HL-60 (cell line): Measurements from ENCODE around the gene KRTAP29-1.
A peak's percentile ranks its signal among the peaks of the same experiment; 100 is the strongest.

Experiments used
- DNase-seq, 2 experiments: peaks; one replicate each; pipeline ENCODE4 v3.0.0-alpha.2; 2010 to 2020; ENCODE audit warnings: low read depth in 1 of 2, low spot score in 1 of 2
- H3K27ac ChIP-seq: fragments of 250-450 bp; sonication (Bioruptor Pico); replicated peaks from 2 replicates; pipeline ENCODE4 v1.5.1; 2020; ENCODE audit warnings: mild to moderate bottlenecking, moderate library complexity
- H3K27me3 ChIP-seq: fragments of 250-450 bp; sonication (Bioruptor Pico); 2 replicates; pipeline ENCODE4 v1.5.1; 2021; ENCODE audit warnings: mild to moderate bottlenecking, moderate library complexity; ENCODE audit not compliant: insufficient read depth, poor library complexity, severe bottlenecking
- H3K4me3 ChIP-seq: replicated peaks from 2 replicates; pipeline ENCODE4 v1.5.1; 2011; ENCODE audit warnings: mild to moderate bottlenecking, control low read depth, low read length; ENCODE audit not compliant: insufficient read depth
- GABPA ChIP-seq: IDR thresholded peaks from 2 replicates; pipeline ENCODE4 v1.6.1; 2012; ENCODE audit warnings: low read depth
- POLR2AphosphoS5 ChIP-seq: IDR thresholded peaks from 2 replicates; pipeline ENCODE4 v1.6.1; 2012; ENCODE audit warnings: low read depth
- SPI1 ChIP-seq: IDR thresholded peaks from 2 replicates; pipeline ENCODE4 v1.6.1; 2012; ENCODE audit warnings: low read depth, mild to moderate bottlenecking, borderline replicate concordance
- TF ChIP-seq, protein P1 (sequence below): IDR thresholded peaks from one replicate; pipeline ENCODE4 v1.5.1; 2011; ENCODE audit warnings: low read length, control low read depth, inconsistent platforms; ENCODE audit not compliant: insufficient read depth
- TF ChIP-seq, protein P2 (sequence below): IDR thresholded peaks from 2 replicates; pipeline ENCODE4 v1.6.1; 2012; ENCODE audit warnings: low read depth; ENCODE audit not compliant: insufficient replicate concordance

Gene KRTAP29-1

DNA sequence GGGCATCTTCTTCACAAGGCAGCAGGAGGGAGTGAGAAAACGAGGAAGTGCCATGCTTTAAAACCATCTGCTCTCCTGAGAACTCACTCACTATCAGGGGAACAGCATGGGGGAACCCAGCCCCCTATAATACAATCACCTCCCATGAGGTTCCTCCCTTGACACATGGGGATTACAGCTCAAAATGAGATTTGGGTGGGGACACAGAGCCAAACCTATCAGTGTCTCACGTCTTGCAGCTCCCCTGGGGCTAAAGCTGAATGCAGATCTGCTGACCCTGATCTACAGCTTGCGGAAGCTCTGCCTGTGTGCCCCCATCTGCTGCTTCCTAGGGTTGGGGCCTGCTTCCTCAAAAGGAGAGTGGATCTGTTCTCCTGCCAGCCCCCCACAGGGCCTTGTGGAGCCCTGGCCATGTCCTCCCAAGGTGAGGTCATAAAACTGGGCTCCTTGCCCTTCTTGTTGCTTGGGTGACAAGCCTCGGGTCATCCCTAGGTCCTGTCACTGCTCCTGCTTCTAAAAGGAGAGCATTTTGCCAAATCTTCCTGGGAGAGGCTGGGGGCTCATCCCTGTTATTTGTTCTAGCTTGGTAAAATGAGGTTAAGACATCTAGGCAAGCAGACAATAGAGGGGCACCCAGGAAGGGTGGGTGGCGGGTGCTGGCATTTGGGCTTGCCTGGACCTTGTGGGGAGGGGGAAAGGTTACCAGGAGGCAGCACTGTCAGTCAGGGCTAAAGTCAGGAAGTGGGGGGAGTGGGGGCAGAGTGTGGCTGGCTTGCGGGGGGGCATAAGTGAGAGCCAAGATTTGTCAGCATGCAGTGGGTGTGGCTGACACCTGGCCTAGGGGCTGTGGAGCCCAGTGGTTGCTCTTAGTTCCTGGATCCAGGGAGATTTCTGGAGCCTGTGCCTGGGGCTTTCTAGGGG is 32.0 kb upstream of the KRTAP29-1 start:
- no peak overlapping the region for H3K27ac ChIP-seq
- H3K4me3 ChIP-seq = no peak overlapping the region
- DNase-seq = peak in 1 of 2 experiments; percentile 7
- peaks cover 5% of the 10 kb centered on the region for H3K27me3 ChIP-seq
- TF ChIP-seq, protein P1, sequence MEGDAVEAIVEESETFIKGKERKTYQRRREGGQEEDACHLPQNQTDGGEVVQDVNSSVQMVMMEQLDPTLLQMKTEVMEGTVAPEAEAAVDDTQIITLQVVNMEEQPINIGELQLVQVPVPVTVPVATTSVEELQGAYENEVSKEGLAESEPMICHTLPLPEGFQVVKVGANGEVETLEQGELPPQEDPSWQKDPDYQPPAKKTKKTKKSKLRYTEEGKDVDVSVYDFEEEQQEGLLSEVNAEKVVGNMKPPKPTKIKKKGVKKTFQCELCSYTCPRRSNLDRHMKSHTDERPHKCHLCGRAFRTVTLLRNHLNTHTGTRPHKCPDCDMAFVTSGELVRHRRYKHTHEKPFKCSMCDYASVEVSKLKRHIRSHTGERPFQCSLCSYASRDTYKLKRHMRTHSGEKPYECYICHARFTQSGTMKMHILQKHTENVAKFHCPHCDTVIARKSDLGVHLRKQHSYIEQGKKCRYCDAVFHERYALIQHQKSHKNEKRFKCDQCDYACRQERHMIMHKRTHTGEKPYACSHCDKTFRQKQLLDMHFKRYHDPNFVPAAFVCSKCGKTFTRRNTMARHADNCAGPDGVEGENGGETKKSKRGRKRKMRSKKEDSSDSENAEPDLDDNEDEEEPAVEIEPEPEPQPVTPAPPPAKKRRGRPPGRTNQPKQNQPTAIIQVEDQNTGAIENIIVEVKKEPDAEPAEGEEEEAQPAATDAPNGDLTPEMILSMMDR = no peak
- peak; percentile 72; the same call in 1 of the 2 replicates for TF ChIP-seq SPI1
- no peak for TF ChIP-seq POLR2AphosphoS5
- no peak for TF ChIP-seq GABPA
- TF ChIP-seq, protein P2, sequence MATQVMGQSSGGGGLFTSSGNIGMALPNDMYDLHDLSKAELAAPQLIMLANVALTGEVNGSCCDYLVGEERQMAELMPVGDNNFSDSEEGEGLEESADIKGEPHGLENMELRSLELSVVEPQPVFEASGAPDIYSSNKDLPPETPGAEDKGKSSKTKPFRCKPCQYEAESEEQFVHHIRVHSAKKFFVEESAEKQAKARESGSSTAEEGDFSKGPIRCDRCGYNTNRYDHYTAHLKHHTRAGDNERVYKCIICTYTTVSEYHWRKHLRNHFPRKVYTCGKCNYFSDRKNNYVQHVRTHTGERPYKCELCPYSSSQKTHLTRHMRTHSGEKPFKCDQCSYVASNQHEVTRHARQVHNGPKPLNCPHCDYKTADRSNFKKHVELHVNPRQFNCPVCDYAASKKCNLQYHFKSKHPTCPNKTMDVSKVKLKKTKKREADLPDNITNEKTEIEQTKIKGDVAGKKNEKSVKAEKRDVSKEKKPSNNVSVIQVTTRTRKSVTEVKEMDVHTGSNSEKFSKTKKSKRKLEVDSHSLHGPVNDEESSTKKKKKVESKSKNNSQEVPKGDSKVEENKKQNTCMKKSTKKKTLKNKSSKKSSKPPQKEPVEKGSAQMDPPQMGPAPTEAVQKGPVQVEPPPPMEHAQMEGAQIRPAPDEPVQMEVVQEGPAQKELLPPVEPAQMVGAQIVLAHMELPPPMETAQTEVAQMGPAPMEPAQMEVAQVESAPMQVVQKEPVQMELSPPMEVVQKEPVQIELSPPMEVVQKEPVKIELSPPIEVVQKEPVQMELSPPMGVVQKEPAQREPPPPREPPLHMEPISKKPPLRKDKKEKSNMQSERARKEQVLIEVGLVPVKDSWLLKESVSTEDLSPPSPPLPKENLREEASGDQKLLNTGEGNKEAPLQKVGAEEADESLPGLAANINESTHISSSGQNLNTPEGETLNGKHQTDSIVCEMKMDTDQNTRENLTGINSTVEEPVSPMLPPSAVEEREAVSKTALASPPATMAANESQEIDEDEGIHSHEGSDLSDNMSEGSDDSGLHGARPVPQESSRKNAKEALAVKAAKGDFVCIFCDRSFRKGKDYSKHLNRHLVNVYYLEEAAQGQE = no peak

DNA sequence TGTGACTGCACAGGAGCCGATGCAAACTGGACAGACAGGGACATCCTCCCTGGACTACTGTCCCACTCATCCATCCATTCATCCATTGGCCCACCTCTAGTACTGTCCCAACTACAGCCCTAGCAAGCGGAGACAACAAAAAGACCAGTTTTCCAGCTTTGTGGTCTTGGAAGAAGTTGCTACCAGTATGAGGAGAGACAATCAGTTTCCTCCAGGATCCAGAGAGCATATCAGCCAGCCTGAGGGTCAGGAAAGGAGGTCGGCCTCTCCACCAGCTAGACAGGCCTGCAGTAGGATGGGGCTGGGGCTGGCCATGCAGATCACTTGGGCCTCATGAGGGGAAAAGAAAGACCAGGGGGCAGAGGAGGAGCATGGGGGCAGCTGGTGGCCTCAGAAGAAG is 31.2 kb upstream of the KRTAP29-1 start:
- TF ChIP-seq, protein P2 = no peak
- TF ChIP-seq, protein P1 = no peak
- no peak for TF ChIP-seq GABPA
- TF ChIP-seq SPI1 = no peak
- TF ChIP-seq POLR2AphosphoS5 = no peak
- Histone ChIP-seq H3K27me3 (peaks cover 3% of the 10 kb centered on the region), H3K27ac (no peak overlapping the region), H3K4me3 (no peak overlapping the region)
- DNase-seq = no peak

DNA sequence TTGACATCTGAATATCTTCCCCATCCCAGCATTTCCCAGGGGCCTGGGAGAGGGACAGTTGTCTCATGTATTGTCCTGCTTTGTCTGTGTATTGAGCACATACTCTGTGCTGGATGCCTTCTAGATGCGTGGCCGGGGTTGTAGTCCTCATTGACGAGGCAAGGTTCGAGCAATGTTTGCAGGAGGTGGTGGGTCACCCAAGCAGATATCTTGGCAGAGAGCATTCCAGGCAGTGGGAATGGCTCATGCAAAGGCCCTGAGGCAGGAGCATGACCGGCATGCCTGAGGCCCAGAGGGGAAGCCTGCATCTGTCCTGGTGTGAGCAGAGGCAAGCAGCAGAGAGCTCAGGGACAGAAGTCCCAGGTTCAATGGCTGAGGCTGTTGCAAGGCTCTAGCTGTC is 30.4 kb upstream of the KRTAP29-1 start:
- no peak for DNase-seq
- Histone ChIP-seq H3K27me3 (peaks cover 2% of the 10 kb centered on the region), H3K4me3 (no peak overlapping the region), H3K27ac (no peak overlapping the region)
- no peak for TF ChIP-seq GABPA
- no peak for TF ChIP-seq SPI1
- no peak for TF ChIP-seq POLR2AphosphoS5
- TF ChIP-seq, protein P2 = no peak
- TF ChIP-seq, protein P1 = no peak
